H9 (cell line): ENCODE measurements around the gene TMC4. TPM values are rescaled to one million over a fixed set of nuclear protein-coding genes. Genes with fewer than 3 reads are reported as not detected.

ENCODE experiments used
- DNase-seq: peaks from one replicate; pipeline ENCODE4 v3.0.0-alpha.2; 2017
- H2AFZ ChIP-seq: one replicate; pipeline ENCODE4 v1.6.1; 2013; ENCODE audit warnings: mild to moderate bottlenecking, low read length, control low read depth, moderate library complexity
- H2AK5ac ChIP-seq: 2 replicates; pipeline ENCODE4 v1.6.1; 2013; ENCODE audit warnings: low read length, control low read depth, mixed read lengths; ENCODE audit not compliant: insufficient read length
- H2BK120ac ChIP-seq: one replicate; pipeline ENCODE4 v1.6.1; 2013; ENCODE audit warnings: low read depth, mild to moderate bottlenecking, low read length, control low read depth, inconsistent platforms; ENCODE audit not compliant: poor library complexity, severe bottlenecking
- H2BK12ac ChIP-seq: 2 replicates; pipeline ENCODE4 v1.6.1; 2013; ENCODE audit warnings: low read length, control low read depth, mixed read lengths, low read depth; ENCODE audit not compliant: insufficient read length
- H2BK15ac ChIP-seq: 2 replicates; pipeline ENCODE4 v1.6.1; 2013; ENCODE audit warnings: low read depth, low read length, control low read depth
- H2BK20ac ChIP-seq: one replicate; pipeline ENCODE4 v1.6.1; 2013; ENCODE audit warnings: low read depth, mild to moderate bottlenecking, low read length, control low read depth, inconsistent platforms; ENCODE audit not compliant: poor library complexity, severe bottlenecking
- H2BK5ac ChIP-seq: 2 replicates; pipeline ENCODE4 v1.6.1; 2013; ENCODE audit warnings: low read length, control low read depth, mixed read lengths; ENCODE audit not compliant: insufficient read length
- H3K14ac ChIP-seq: 2 replicates; pipeline ENCODE4 v1.6.1; 2013; ENCODE audit warnings: low read length, control low read depth; ENCODE audit not compliant: insufficient read depth
- H3K18ac ChIP-seq: 2 replicates; pipeline ENCODE4 v1.6.1; 2013; ENCODE audit warnings: low read depth, mild to moderate bottlenecking, mixed read lengths, low read length, control low read depth; ENCODE audit not compliant: insufficient read length
- H3K23ac ChIP-seq: 2 replicates; pipeline ENCODE4 v1.6.1; 2013; ENCODE audit warnings: low read length, control low read depth, mixed read lengths, low read depth; ENCODE audit not compliant: insufficient read length
- H3K23me2 ChIP-seq: 2 replicates; pipeline ENCODE4 v1.6.1; 2013; ENCODE audit warnings: low read depth, mild to moderate bottlenecking, mixed read lengths, low read length, control low read depth; ENCODE audit not compliant: insufficient read length, poor library complexity, severe bottlenecking
- H3K27ac ChIP-seq: 2 replicates; pipeline ENCODE4 v1.5.1; 2013; ENCODE audit warnings: low read length, control low read depth, mixed read lengths, low read depth; ENCODE audit not compliant: insufficient read length
- H3K27me3 ChIP-seq: 2 replicates; pipeline ENCODE4 v1.6.1; 2013; ENCODE audit warnings: low read length, control low read depth, inconsistent platforms; ENCODE audit not compliant: insufficient read depth
- H3K4ac ChIP-seq: 2 replicates; pipeline ENCODE4 v1.6.1; 2013; ENCODE audit warnings: low read depth, mild to moderate bottlenecking, control low read depth, inconsistent platforms, low read length, moderate library complexity
- H3K4me1 ChIP-seq: 2 replicates; pipeline ENCODE4 v1.6.1; 2013; ENCODE audit warnings: low read length, control low read depth, inconsistent platforms; ENCODE audit not compliant: insufficient read depth
- H3K4me2 ChIP-seq: 2 replicates; pipeline ENCODE4 v1.6.1; 2013; ENCODE audit warnings: low read length, control low read depth, mixed read lengths; ENCODE audit not compliant: insufficient read length, insufficient read depth
- H3K56ac ChIP-seq: 2 replicates; pipeline ENCODE4 v1.6.1; 2013; ENCODE audit warnings: low read depth, mild to moderate bottlenecking, mixed read lengths, low read length, control low read depth; ENCODE audit not compliant: insufficient read length
- H3K79me1 ChIP-seq: 2 replicates; pipeline ENCODE4 v1.6.1; 2013; ENCODE audit warnings: low read depth, mild to moderate bottlenecking, moderate library complexity, low read length, control low read depth, inconsistent platforms; ENCODE audit not compliant: insufficient read depth, poor library complexity, severe bottlenecking
- H3K79me2 ChIP-seq: 2 replicates; pipeline ENCODE4 v1.6.1; 2013; ENCODE audit warnings: low read length, control low read depth, inconsistent platforms; ENCODE audit not compliant: insufficient read depth
- H3K9ac ChIP-seq: 2 replicates; pipeline ENCODE4 v1.6.1; 2013; ENCODE audit warnings: low read length, control low read depth, mixed read lengths; ENCODE audit not compliant: insufficient read length; ENCODE audit errors: extremely low read depth
- H3K9me3 ChIP-seq: one replicate; pipeline ENCODE4 v1.6.1; 2013; ENCODE audit warnings: low read depth, low read length, inconsistent platforms; ENCODE audit not compliant: control insufficient read depth
- H3T11ph ChIP-seq: one replicate; pipeline ENCODE4 v1.6.1; 2013; ENCODE audit warnings: mild to moderate bottlenecking, low read length, control low read depth, inconsistent platforms
- H4K20me1 ChIP-seq: one replicate; pipeline ENCODE4 v1.6.1; 2013; ENCODE audit not compliant: control insufficient read depth, insufficient read length, insufficient read depth
- H4K5ac ChIP-seq: 2 replicates; pipeline ENCODE4 v1.6.1; 2013; ENCODE audit warnings: low read depth, mild to moderate bottlenecking, mixed read lengths, low read length, control low read depth; ENCODE audit not compliant: insufficient read length
- H4K8ac ChIP-seq: replicated peaks from 2 replicates; pipeline ENCODE4 v1.6.1; 2013; ENCODE audit warnings: low read length, control low read depth, mixed read lengths, low read depth; ENCODE audit not compliant: insufficient read length
- H4K91ac ChIP-seq: 2 replicates; pipeline ENCODE4 v1.6.1; 2013; ENCODE audit warnings: low read depth, mild to moderate bottlenecking, moderate library complexity, mixed read lengths, low read length, control low read depth; ENCODE audit not compliant: insufficient read length
- H3K27ac Mint-ChIP-seq, 3 experiments: 2 replicates in 2 of 3; 3 replicates in 1 of 3; pipeline ENCODE4 v1.8.0; 2020 to 2021; ENCODE audit warnings: mixed read lengths in 3 of 3, mild to moderate bottlenecking in 1 of 3, moderate library complexity in 1 of 3
- H3K27me3 Mint-ChIP-seq: 2 replicates; pipeline ENCODE4 v1.8.0; 2021; ENCODE audit warnings: low read depth, mild to moderate bottlenecking, moderate library complexity, mixed read lengths
- H3K36me3 Mint-ChIP-seq, 3 experiments: 2 replicates in 2 of 3; 3 replicates in 1 of 3; pipeline ENCODE4 v1.8.0; 2020 to 2021; ENCODE audit warnings: low read depth in 3 of 3, mixed read lengths in 3 of 3; ENCODE audit not compliant: insufficient read depth in 1 of 3
- H3K4me1 Mint-ChIP-seq, 2 experiments: 2 replicates each; pipeline ENCODE4 v1.8.0; 2020; ENCODE audit warnings: mixed read lengths in 2 of 2
- H3K4me3 Mint-ChIP-seq, 2 experiments: 2 replicates in 1 of 2; 3 replicates in 1 of 2; pipeline ENCODE4 v1.8.0; 2020 to 2021; ENCODE audit warnings: mild to moderate bottlenecking in 2 of 2, mixed read lengths in 2 of 2, moderate library complexity in 1 of 2
- H3K9me3 Mint-ChIP-seq, 2 experiments: 2 replicates in 1 of 2; 3 replicates in 1 of 2; pipeline ENCODE4 v1.8.0; 2020; ENCODE audit warnings: mild to moderate bottlenecking in 2 of 2, mixed read lengths in 2 of 2, moderate library complexity in 1 of 2
- CTCF ChIP-seq: fragments of 200-600 bp; sonication (generic); conservative IDR thresholded peaks from 3 replicates; pipeline ENCODE4 v1.8.0; 2021; ENCODE audit warnings: antibody characterized with exemption, mild to moderate bottlenecking
- WGBS: extraction: QIAGEN DNeasy Blood & Tissue Kit; methylation state at CpG from one replicate; pipeline ENCODE4 v1.1.7; 2013; ENCODE audit warnings: missing lambda C conversion rate, low lambda C conversion rate, mixed read lengths; ENCODE audit not compliant: insufficient read length; ENCODE audit errors: extremely low coverage; 5-methylcytosine and 5-hydroxymethylcytosine counted together
- total RNA-seq: library from RNA; stranded (reverse); gene quantifications from 2 replicates; pipeline ENCODE4 v1.2.1, GENCODE V29; 2021

The TMC4 gene
- total RNA-seq, 1 experiment from 2014 or later = 12.2 TPM

DNA sequence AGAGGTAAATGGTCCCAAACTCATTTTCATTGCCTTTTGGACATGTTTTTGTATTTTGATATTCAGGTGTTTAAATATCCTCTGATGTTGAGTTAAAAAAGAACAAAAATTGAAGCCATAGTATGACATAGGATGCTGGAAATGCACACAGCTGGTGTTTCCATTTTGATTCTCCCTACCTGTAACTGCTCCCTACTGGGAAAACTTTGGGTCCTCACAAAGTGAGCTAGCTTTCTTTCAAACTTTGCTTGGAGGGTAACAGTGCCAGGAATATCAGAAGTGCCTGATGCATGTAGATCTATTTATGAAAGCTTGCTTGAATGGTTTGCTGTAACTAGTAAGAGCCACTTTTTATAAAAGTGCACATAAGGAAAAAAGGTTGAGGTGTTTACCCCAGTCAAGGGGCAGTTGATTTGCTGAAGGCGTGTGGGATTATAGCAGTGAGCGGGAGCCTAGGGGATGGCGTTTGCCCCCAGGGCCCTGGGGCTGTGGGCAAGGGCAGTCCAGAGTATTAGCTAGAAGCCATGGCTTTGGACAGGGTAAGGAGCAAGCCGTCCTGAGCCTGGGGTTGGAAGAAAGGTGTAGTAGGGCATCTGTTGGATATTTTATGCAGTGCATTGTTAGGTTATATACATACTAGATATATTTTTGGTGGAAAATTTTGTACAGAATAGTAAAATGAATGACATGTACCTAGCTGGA lies 32.0 kb upstream of the TMC4 start:
- H4K91ac ChIP-seq = no peak overlapping the region
- peaks cover 39% of the 10 kb centered on the region for H3K79me2 ChIP-seq
- H3K79me1 ChIP-seq = peaks cover 6% of the 10 kb centered on the region
- H2AK5ac ChIP-seq = no peak overlapping the region
- peaks cover 49 to 73% of the 10 kb centered on the region in 2 experiments for H3K4me1 Mint-ChIP-seq
- H2AFZ ChIP-seq = no peak overlapping the region
- peaks cover 77 to 82% (median 80%) of the 10 kb centered on the region in 3 experiments for H3K36me3 Mint-ChIP-seq
- no peak for TF ChIP-seq CTCF
- no peak overlapping the region for H3K23ac ChIP-seq
- no peaks in the 10 kb centered on the region for H3K9me3 ChIP-seq
- peaks cover 3% of the 10 kb centered on the region for H3K4me1 ChIP-seq
- peak overlapping the region; percentile 95 to 98 for H3K4me3 Mint-ChIP-seq
- no peaks in the 10 kb centered on the region for H3K27me3 ChIP-seq
- H3T11ph ChIP-seq = no peak overlapping the region
- no peak overlapping the region for H2BK15ac ChIP-seq
- H2BK20ac ChIP-seq = no peak overlapping the region
- peak overlapping the region; percentile 29 for H3K9ac ChIP-seq
- no peak overlapping the region for H3K56ac ChIP-seq
- H4K20me1 ChIP-seq = peaks cover 3% of the 10 kb centered on the region
- no peak overlapping the region for H4K5ac ChIP-seq
- no peak for DNase-seq
- H3K27ac Mint-ChIP-seq = peak overlapping the region in 1 of 3 experiments; percentile 76; a peak in 2 of 7 replicates
- no peak overlapping the region for H2BK120ac ChIP-seq
- H3K9me3 Mint-ChIP-seq = no peaks in the 10 kb centered on the region
- H3K4ac ChIP-seq = no peak overlapping the region
- H3K4me2 ChIP-seq = peak overlapping the region; percentile 28
- no peak overlapping the region for H2BK5ac ChIP-seq
- no peak overlapping the region for H3K27ac ChIP-seq
- H2BK12ac ChIP-seq = no peak overlapping the region
- H3K23me2 ChIP-seq = peaks cover 7% of the 10 kb centered on the region
- no peaks in the 10 kb centered on the region; the same call in 1 of the 2 replicates for H3K27me3 Mint-ChIP-seq
- H3K14ac ChIP-seq = no peak overlapping the region
- H3K18ac ChIP-seq = no peak overlapping the region
- no peak overlapping the region for H4K8ac ChIP-seq
- no CpG with 5 or more reads among the region's 4 CpGs for WGBS
